ENCODE data around the gene OR52E5.

DNA sequence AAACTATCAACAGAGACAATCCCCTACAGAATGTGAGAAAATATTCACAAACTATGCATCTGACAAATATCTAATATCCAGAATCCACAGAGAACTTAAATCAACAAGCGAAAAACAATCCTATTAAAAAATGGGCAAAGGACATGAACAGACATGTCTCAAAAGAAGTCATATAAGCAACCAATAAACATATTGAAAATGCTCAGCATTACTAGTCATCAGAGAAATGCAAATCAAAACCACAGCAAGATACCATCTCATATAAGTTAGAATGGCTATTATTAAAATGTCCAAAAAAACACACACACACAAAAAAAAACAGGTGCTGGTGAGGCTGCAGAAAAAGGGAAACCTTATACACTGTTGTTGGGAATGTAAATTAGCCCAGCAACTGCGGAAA lies 27.2 kb upstream of the OR52E5 start:
- TF ChIP-seq CTCF (conservative IDR thresholded peaks at IDR 0.05; ENCODE audit: low read depth, low read length) (no peak), EZH2 (IDR thresholded peaks at IDR 0.05; ENCODE audit: borderline replicate concordance, low read depth, low read length, poor library complexity, severe bottlenecking) (no peak)

All from A673 (cell line).